ENCODE results near the gene FAM171A2.
A peak's percentile ranks its signal among the peaks of the same experiment; 100 is the strongest.

The FAM171A2 gene

DNA sequence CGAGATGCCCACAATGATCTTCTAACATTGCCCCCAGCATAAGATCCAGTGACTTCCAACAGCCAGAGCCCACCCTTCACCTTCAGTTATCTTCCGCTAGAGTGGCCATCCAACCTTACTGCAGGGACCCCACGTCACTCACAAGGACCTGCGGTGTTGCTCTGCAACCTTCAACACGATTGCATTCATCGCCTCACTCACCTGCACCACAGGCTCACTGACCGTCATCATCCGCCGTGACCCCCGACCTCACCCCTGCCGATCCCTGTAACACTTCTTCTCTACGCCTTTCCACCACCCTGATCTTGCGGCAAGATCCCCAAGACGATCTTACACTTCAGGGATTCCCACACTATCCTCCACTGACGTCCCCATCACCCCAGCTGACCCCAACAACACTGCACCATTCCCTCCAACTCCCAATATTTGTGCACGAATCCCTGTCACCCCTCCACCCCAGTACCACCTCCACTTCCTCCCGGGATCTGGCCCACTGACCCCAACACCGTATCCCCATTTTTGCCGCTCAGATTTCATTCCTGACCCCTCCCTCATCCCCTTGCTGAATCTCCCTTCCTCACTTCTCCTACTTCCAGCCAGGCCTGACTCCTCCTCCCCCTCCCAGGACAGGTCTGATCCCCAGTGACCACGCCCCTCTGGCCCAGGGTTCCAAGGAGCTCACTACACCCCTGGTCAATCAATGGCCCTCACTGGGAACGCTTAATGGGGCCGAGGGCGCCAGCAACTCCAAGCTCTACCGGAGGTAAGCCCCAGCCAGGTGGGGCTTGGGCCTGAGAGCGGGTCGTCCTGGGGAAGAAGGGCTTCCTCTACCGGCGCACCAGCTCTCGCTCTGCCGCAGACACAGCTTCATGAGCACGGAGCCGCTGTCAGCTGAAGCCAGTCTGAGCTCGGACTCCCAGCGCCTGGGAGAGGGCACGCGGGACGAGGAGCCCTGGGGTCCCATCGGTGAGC lies 47.6 kb downstream of the FAM171A2 start:
- peaks cover 9% of the 10 kb centered on the region for H3K4me1 Mint-ChIP-seq
- no peak overlapping the region for H3K27ac Mint-ChIP-seq
- peaks cover 85% of the 10 kb centered on the region for H3K27me3 Mint-ChIP-seq (ENCODE audit: low read depth)
- H3K36me3 Mint-ChIP-seq (ENCODE audit: low read depth), result peaks cover 5% of the 10 kb centered on the region
- TF ChIP-seq, protein P1, sequence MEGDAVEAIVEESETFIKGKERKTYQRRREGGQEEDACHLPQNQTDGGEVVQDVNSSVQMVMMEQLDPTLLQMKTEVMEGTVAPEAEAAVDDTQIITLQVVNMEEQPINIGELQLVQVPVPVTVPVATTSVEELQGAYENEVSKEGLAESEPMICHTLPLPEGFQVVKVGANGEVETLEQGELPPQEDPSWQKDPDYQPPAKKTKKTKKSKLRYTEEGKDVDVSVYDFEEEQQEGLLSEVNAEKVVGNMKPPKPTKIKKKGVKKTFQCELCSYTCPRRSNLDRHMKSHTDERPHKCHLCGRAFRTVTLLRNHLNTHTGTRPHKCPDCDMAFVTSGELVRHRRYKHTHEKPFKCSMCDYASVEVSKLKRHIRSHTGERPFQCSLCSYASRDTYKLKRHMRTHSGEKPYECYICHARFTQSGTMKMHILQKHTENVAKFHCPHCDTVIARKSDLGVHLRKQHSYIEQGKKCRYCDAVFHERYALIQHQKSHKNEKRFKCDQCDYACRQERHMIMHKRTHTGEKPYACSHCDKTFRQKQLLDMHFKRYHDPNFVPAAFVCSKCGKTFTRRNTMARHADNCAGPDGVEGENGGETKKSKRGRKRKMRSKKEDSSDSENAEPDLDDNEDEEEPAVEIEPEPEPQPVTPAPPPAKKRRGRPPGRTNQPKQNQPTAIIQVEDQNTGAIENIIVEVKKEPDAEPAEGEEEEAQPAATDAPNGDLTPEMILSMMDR (IDR thresholded peaks at IDR 0.05; ENCODE audit: unreplicated experiment in 3 of 3), result no peak
- peaks cover 4% of the 10 kb centered on the region for H3K9me3 Mint-ChIP-seq
- peak overlapping the region; percentile 60 to 77 (median 66) for H3K4me3 Mint-ChIP-seq

DNA sequence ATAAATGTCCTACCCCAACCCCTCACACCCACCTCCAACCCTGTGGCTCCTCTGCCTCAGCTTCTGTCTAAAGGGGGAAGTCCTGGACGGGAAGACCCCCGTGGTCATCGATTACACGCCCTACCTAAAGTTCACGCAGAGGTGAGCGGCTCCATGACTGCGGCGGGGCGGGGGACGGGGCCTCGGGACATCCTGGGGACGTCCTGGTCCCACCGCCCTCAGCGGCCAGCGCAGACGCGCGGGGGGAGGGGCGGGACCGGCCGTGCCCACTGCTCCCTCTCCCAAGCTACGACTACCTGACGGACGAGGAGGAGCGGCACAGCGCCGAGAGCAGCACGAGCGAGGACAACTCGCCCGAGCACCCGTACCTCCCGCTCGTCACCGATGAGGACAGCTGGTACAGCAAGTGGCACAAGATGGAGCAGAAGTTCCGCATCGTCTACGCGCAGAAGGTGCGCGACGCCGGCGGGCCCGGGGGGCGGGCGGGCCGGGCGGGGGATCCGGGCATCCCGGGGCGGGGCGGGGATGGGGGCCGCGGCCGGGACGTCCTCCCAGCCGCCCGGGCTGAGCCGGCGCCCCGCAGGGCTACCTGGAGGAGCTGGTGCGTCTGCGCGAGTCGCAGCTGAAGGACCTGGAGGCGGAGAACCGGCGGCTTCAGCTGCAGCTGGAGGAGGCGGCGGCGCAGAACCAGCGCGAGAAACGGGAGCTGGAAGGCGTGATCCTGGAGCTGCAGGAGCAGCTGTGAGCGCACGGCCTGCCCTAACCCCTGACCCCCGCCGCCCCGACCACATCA lies 48.6 kb downstream of the FAM171A2 start:
- Mint-ChIP-seq H3K27ac (no peak overlapping the region), H3K27me3 (ENCODE audit: low read depth) (peaks cover 89% of the 10 kb centered on the region), H3K9me3 (peaks cover 4% of the 10 kb centered on the region), H3K4me1 (peaks cover 9% of the 10 kb centered on the region), H3K36me3 (ENCODE audit: low read depth) (peaks cover 5% of the 10 kb centered on the region), H3K4me3 (peak overlapping the region; percentile 60 to 77 (median 66))
- TF ChIP-seq, protein P1 (IDR thresholded peaks at IDR 0.05; ENCODE audit: unreplicated experiment in 3 of 3), result no peak

DNA sequence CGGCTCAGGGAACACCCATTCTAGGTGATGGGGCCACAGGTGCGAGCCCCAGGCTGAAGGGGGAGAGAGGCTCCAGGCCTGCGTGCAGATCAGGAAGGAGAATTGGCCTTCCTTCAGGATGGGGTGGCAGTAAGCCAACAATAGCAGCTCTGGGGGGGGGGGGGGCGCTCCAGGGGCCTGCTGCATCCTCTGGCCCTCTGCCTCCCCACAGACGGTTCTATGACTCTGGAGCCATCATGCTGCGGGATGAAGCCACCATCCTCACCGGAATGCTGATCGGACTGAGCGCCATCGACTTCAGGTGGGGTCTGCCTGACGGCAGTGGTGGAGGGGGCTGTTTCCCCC lies 49.2 kb downstream of the FAM171A2 start:
- Mint-ChIP-seq H3K4me1 (peaks cover 9% of the 10 kb centered on the region), H3K27ac (no peak overlapping the region), H3K9me3 (peaks cover 4% of the 10 kb centered on the region), H3K36me3 (ENCODE audit: low read depth) (peaks cover 3% of the 10 kb centered on the region), H3K27me3 (ENCODE audit: low read depth) (peaks cover 88% of the 10 kb centered on the region), H3K4me3 (peak overlapping the region; percentile 32 to 58 (median 52))
- TF ChIP-seq, protein P1 (IDR thresholded peaks at IDR 0.05; ENCODE audit: unreplicated experiment in 3 of 3), result no peak

DNA sequence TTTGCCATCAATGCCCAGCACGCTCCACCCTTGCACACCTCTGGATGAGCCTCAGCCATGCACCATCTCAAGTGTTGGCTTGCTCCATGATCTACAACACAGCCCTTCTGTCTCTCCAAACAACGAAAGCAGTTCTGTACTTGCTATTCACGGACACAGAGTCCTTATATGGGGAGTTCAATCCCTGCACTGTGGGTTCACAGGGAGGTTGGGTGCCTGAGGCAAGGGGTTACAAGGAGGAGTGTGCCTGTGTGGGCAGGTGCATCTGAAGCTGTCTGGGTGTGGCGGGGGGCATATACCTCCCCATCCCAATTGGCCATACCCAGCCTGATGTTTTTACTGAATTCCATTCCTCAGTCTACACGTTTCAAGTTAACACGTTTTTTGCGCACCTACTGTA lies 49.6 kb downstream of the FAM171A2 start:
- peaks cover 4% of the 10 kb centered on the region for H3K9me3 Mint-ChIP-seq
- peak overlapping the region; percentile 32 to 58 (median 52) for H3K4me3 Mint-ChIP-seq
- H3K4me1 Mint-ChIP-seq, result peaks cover 9% of the 10 kb centered on the region
- TF ChIP-seq, protein P1 (IDR thresholded peaks at IDR 0.05; ENCODE audit: unreplicated experiment in 3 of 3), result no peak
- peaks cover 83% of the 10 kb centered on the region for H3K27me3 Mint-ChIP-seq (ENCODE audit: low read depth)
- H3K36me3 Mint-ChIP-seq (ENCODE audit: low read depth), result no peaks in the 10 kb centered on the region
- H3K27ac Mint-ChIP-seq, result no peak overlapping the region

DNA sequence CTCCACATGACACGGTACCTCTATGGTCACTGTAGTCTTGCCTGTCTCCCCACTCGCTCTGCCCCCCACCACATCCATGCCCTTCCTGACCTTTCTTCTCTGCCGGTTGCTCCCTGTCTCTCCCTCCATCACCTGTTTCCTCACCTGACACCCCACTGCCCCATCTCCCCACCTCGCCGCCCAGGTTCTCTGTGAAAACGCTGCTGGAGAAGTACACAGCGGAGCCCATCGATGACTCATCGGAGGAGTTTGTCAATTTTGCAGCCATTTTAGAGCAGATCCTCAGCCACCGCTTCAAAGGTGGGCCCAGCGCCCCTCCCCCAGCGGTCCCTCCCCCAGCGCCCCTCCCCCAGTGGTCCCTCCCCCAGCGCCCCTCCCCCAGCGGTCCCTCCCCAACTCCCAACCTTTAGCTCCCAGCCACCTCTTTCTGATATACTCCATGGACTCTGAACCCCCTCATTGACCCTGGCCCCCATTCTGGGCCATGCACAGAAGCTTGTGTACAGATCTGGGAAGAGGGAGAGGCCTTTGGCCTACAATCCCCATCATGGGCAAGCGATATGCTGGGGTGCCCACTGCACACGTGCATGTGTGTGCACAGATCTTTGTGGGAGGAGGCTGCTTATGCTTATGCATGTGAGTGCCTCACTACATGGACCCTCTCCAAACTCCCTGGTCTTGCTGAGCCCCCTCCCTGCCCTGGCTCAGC lies 51.1 kb downstream of the FAM171A2 start:
- Mint-ChIP-seq H3K4me1 (peaks cover 9% of the 10 kb centered on the region), H3K4me3 (peak overlapping the region in 1 of 3 experiments; percentile 5), H3K9me3 (peaks cover 3% of the 10 kb centered on the region), H3K36me3 (ENCODE audit: low read depth) (no peaks in the 10 kb centered on the region), H3K27me3 (ENCODE audit: low read depth) (peaks cover 72% of the 10 kb centered on the region), H3K27ac (no peak overlapping the region)
- TF ChIP-seq, protein P1 (IDR thresholded peaks at IDR 0.05; ENCODE audit: unreplicated experiment in 3 of 3), result no peak
